ENCODE data around the gene GAS2L2.

GRCh38 chr17:35769895-35770486 is 17.0 kb upstream of the GAS2L2 start:
- TF ChIP-seq REST (IDR thresholded peaks at IDR 0.05) (no peak), CTCF (IDR thresholded peaks at IDR 0.05; ENCODE audit: low read depth, low read length, missing input control) (no peak), RAD21 (IDR thresholded peaks at IDR 0.05) (no peak), MAX (IDR thresholded peaks at IDR 0.05) (no peak), GABPA (IDR thresholded peaks at IDR 0.05 in 1 of 2, conservative IDR thresholded peaks at IDR 0.05 in 1 of 2) (no peak), JUND (IDR thresholded peaks at IDR 0.05) (no peak), RXRA (IDR thresholded peaks at IDR 0.05) (no peak), TAF1 (conservative IDR thresholded peaks at IDR 0.05) (no peak), YY1 (IDR thresholded peaks at IDR 0.05) (no peak)
- TF ChIP-seq, protein P1, sequence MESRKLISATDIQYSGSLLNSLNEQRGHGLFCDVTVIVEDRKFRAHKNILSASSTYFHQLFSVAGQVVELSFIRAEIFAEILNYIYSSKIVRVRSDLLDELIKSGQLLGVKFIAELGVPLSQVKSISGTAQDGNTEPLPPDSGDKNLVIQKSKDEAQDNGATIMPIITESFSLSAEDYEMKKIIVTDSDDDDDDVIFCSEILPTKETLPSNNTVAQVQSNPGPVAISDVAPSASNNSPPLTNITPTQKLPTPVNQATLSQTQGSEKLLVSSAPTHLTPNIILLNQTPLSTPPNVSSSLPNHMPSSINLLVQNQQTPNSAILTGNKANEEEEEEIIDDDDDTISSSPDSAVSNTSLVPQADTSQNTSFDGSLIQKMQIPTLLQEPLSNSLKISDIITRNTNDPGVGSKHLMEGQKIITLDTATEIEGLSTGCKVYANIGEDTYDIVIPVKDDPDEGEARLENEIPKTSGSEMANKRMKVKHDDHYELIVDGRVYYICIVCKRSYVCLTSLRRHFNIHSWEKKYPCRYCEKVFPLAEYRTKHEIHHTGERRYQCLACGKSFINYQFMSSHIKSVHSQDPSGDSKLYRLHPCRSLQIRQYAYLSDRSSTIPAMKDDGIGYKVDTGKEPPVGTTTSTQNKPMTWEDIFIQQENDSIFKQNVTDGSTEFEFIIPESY (IDR thresholded peaks at IDR 0.05): no peak
